Aorta (tissue), 5 donors: ENCODE measurements around the gene RNLS. TPM values are rescaled to one million over a fixed set of nuclear protein-coding genes. Genes with fewer than 3 reads are reported as not detected.
"Not testable (repeated sequence)": the region's sequence is repeated elsewhere in the genome, so short reads cannot be mapped to it uniquely, and the experiment has no call there.

Source experiments
- ATAC-seq: fragments of 200-7000 bp; cut with Tn5 transposase; one replicate; pipeline ENCODE4 v1.9.1; 2022; ENCODE audit warnings: moderate library complexity; ENCODE audit not compliant: low FRiP score
- DNase-seq, 2 donors: peaks; one replicate each; pipeline ENCODE4 v3.0.0-alpha.2; 2020
- H3K27ac ChIP-seq, 2 donors: one replicate each; pipeline ENCODE4 v1.5.1; 2013; ENCODE audit warnings: low read length in 2 of 2, mild to moderate bottlenecking in 2 of 2, moderate library complexity in 2 of 2, control low read depth in 1 of 2, inconsistent platforms in 1 of 2, low read depth in 1 of 2
- H3K27me3 ChIP-seq, 2 donors: one replicate each; pipeline ENCODE4 v1.6.1; 2013; ENCODE audit warnings: control low read depth in 1 of 2, low read length in 1 of 2, mild to moderate bottlenecking in 1 of 2, moderate library complexity in 1 of 2; ENCODE audit not compliant: insufficient read depth in 2 of 2, control insufficient read depth in 1 of 2
- H3K36me3 ChIP-seq, 2 donors: one replicate each; pipeline ENCODE4 v1.6.1; 2013; ENCODE audit warnings: control low read depth in 1 of 2, low read length in 1 of 2, mild to moderate bottlenecking in 1 of 2; ENCODE audit not compliant: insufficient read depth in 2 of 2, control insufficient read depth in 1 of 2
- H3K4me1 ChIP-seq, 2 donors: one replicate each; pipeline ENCODE4 v1.6.1; 2013; ENCODE audit warnings: low read length in 2 of 2, control low read depth in 1 of 2, mild to moderate bottlenecking in 1 of 2, moderate library complexity in 1 of 2; ENCODE audit not compliant: insufficient read depth in 2 of 2, control insufficient read depth in 1 of 2
- H3K4me3 ChIP-seq, 2 donors: one replicate each; pipeline ENCODE4 v1.5.1; 2013; ENCODE audit warnings: low read length in 2 of 2, control low read depth in 1 of 2, mild to moderate bottlenecking in 1 of 2
- H3K9me3 ChIP-seq: one replicate; pipeline ENCODE4 v1.6.1; 2013; ENCODE audit warnings: mild to moderate bottlenecking, low read length; ENCODE audit not compliant: control insufficient read depth
- WGBS, 2 donors: extraction: QIAGEN DNeasy Blood & Tissue Kit; methylation state at CpG; one replicate each; pipeline ENCODE4 v1.1.7; 2013; 5-methylcytosine and 5-hydroxymethylcytosine counted together
- intact Hi-C, 2 donors: fragments of 100-400 bp; cut with DNase I; formaldehyde crosslinking; loops; one replicate each; pipeline versions ENCODE4 v1.14.2 to v1.15.0; 2022
- polyA plus RNA-seq, 2 donors: library from polyadenylated mRNA; stranded (reverse); fragments of 200-250 nt; gene quantifications; one replicate each; pipeline ENCODE4 v1.2.3, GENCODE V29; 2013
- total RNA-seq, 2 donors: library from RNA; stranded (reverse); fragmentation: NEBNext Ultra II Directional; extraction: Animal tissue kit (Norgen Biotek cat#: 25700); gene quantifications; one replicate each; pipeline ENCODE4 v1.2.1, GENCODE V29; 2021
- donor health status: healthy with polysubstance abuse.
- donor health status: Bipolar disorder and iron deficiency.
- donor health status: DM: no; HTN: no; CAD: no.
- donor health status: DM: no; HTN: no; CAD: no.
- donor health status: DM: yes; HTN: yes; CAD: no.

Gene RNLS
- total and polyA plus RNA-seq, 4 donors, result 6.1 to 9.7 (median 9.5) TPM

- H3K36me3 ChIP-seq, H3K27me3 ChIP-seq, H3K4me1 ChIP-seq, H3K9me3 ChIP-seq, ATAC-seq, DNase-seq, H3K27ac ChIP-seq, H3K4me3 ChIP-seq, intact Hi-C loops: not testable (repeated sequence)
- 91 to 97% methylated on average over 2 of the region's 2 CpGs for WGBS, 2 donors
Measured at GRCh38 chr10:88308361-88308760, 274.8 kb downstream of the RNLS start.

DNA sequence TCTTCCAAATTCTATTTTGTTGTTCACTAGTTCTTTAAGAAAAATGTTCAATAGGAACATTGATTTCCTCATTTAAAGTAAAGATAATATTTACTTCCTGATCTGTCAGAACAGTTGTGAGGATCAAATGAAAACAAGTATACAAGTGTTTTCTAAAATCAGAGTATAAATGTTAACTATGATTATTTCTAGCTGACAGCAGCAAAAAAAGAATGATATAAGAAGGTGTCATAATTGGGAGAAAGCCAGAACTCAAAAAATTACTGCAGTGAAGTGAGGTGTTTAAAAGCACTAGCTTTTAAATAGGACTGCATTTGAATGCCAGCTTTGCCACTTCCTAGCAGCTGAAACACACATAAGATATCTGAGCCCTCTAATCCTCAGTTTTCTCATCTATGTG, 283.3 kb downstream of the RNLS start:
- no peak overlapping the region for H3K27ac ChIP-seq
- intact Hi-C loops, result no loop called here
- no peaks in the 10 kb centered on the region for H3K9me3 ChIP-seq
- DNase-seq, result no peak
- H3K4me3 ChIP-seq, result no peak overlapping the region
- no peaks in the 10 kb centered on the region for H3K4me1 ChIP-seq
- no peaks in the 10 kb centered on the region for H3K36me3 ChIP-seq
- no peaks in the 10 kb centered on the region for H3K27me3 ChIP-seq
- ATAC-seq, result no peak

- ATAC-seq, result no peak
- 80 to 81% methylated on average over 3 of the region's 3 CpGs for WGBS, 2 donors
Measured at GRCh38 chr10:88297103-88297502, 286.0 kb downstream of the RNLS start.

DNA sequence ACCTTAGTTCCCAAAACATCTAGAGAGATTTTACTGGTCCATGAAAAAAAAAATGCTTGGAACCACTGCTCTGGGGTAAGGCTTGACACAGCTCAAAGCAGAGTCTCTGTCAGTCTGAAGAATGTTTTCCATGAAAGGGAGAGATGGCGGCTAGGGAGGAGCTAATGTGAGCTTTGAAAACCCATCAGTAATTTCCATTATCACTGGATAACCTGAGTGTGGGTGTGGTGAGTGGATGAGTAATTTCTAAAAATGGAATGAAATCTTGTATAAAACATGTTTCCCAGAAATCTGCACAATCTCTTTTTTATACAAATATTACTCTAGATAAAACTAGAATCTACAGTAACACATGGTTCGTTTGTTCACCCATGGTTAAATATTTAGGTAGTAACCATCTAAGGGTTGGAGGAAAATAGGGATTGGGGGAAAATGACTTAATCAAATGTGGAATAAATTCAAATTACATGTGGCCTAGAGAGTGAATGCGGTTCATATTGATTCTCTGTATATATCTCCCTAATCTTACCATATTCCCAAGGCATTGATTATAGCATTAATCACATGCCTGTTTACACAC, 289.4 kb downstream of the RNLS start:
- WGBS, 2 donors, result 80 to 90% methylated on average over 3 of the region's 3 CpGs
- intact Hi-C loops, result no loop called here

More at GRCh38 chr10:88297103-88297502, 286.0 kb downstream of the RNLS start:
- no peak overlapping the region for H3K4me3 ChIP-seq
- intact Hi-C loops, result no loop called here
- H3K27me3 ChIP-seq, result no peaks in the 10 kb centered on the region
- no peak for DNase-seq
- no peaks in the 10 kb centered on the region for H3K36me3 ChIP-seq
- H3K9me3 ChIP-seq, result no peaks in the 10 kb centered on the region
- no peaks in the 10 kb centered on the region for H3K4me1 ChIP-seq
- H3K27ac ChIP-seq, result no peak overlapping the region

GRCh38 chr10:88293073-88293472, 290.0 kb downstream of the RNLS start:
- Histone ChIP-seq H3K27me3 (no peaks in the 10 kb centered on the region), H3K4me1 (no peaks in the 10 kb centered on the region), H3K27ac (no peak overlapping the region), H3K36me3 (no peaks in the 10 kb centered on the region), H3K4me3 (no peak overlapping the region), H3K9me3 (no peaks in the 10 kb centered on the region)
- no peak for ATAC-seq
- 62 to 76% methylated on average over 1 of the region's 1 CpG for WGBS, 2 donors
- intact Hi-C loops, result no loop called here
- no peak for DNase-seq

More for the DNA sequence above, 289.4 kb downstream of the RNLS start:
- Histone ChIP-seq H3K36me3 (no peaks in the 10 kb centered on the region), H3K4me1 (no peaks in the 10 kb centered on the region), H3K9me3 (no peaks in the 10 kb centered on the region), H3K27me3 (no peaks in the 10 kb centered on the region), H3K4me3 (no peak overlapping the region), H3K27ac (no peak overlapping the region)
- DNase-seq (no peak), ATAC-seq (no peak)

- intact Hi-C loops, result no loop called here
- Histone ChIP-seq H3K36me3 (no peaks in the 10 kb centered on the region), H3K27me3 (no peaks in the 10 kb centered on the region), H3K27ac (no peak overlapping the region), H3K9me3 (no peaks in the 10 kb centered on the region), H3K4me3 (no peak overlapping the region), H3K4me1 (no peaks in the 10 kb centered on the region)
- DNase-seq (no peak), ATAC-seq (no peak)
Measured at GRCh38 chr10:88292185-88292514, 291.0 kb downstream of the RNLS start.

DNA sequence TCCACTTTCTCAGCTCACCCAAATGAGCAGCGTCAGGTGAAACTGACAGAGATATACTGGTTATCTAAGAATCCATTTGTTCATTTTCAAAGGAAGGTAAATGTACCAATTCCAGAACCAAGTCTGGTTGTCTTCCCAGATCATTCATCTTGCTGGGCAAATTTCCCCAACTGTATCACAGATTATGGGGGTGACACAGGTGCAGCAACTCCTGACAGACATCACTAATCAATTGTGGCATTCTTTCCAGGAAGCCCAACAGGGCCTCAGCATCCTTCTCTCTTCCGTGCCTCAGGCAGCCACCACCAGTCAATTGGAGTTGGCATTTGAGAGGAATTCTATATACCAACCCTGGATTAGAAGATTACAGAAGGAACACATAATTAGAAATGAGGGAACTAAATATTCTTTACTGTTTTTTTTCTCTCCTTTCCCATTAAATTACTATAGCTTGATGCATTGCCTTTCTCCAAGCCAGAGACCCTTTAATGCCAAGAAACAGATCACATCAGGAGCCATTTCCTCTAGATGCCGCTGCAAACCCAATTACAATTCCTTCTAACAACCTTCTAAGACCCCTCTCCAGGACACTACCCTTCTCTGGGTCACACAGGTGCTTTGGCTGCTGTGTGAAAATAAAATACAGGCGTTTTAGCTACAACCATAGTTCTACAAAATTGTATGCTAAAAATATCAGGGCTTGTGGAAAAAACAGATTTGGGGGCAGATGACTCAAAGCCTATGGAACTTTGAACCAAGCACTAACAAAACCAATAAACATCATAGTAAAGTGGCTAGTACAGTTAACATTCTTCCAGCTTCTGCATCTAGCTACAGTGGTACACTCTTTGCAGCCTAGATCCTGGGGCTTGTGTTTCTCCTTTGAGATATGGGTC, 291.6 kb downstream of the RNLS start:
- Histone ChIP-seq H3K27ac (no peak overlapping the region), H3K4me1 (no peaks in the 10 kb centered on the region), H3K36me3 (no peaks in the 10 kb centered on the region), H3K27me3 (no peaks in the 10 kb centered on the region), H3K9me3 (no peaks in the 10 kb centered on the region), H3K4me3 (no peak overlapping the region)
- intact Hi-C loops, result no loop called here
- ATAC-seq, result no peak
- DNase-seq, result no peak
- 85 to 90% methylated on average over 4 of the region's 4 CpGs for WGBS, 2 donors

DNA sequence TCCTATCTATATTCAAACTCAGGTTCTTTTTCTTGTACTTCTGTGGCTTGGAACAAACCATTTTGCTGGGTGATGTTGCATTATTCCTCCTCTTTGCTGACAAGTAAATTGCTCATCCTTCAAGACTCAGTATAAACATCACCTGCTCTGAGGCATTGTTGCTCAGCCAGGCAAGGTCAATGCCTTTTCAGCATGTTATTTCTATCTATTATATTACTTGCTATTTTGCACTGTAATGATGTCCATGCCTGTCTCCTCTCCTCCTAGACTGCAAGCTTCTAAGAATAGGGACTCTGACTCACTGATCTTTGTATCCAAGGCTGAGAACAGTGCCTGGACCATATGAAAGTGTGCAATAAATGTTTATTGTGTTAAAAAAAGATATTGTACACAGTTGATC, 293.8 kb downstream of the RNLS start:
- Histone ChIP-seq H3K36me3 (no peaks in the 10 kb centered on the region), H3K27ac (no peak overlapping the region), H3K27me3 (no peaks in the 10 kb centered on the region), H3K4me3 (no peak overlapping the region), H3K4me1 (no peaks in the 10 kb centered on the region), H3K9me3 (no peaks in the 10 kb centered on the region)
- intact Hi-C loops, result no loop called here
- no peak for ATAC-seq
- DNase-seq, result no peak
